ENCODE measurements around the gene IFIT5.
"Not testable (repeated sequence)": the region's sequence is repeated elsewhere in the genome, so short reads cannot be mapped to it uniquely, and the experiment has no call there.

IFIT5 gene

DNA sequence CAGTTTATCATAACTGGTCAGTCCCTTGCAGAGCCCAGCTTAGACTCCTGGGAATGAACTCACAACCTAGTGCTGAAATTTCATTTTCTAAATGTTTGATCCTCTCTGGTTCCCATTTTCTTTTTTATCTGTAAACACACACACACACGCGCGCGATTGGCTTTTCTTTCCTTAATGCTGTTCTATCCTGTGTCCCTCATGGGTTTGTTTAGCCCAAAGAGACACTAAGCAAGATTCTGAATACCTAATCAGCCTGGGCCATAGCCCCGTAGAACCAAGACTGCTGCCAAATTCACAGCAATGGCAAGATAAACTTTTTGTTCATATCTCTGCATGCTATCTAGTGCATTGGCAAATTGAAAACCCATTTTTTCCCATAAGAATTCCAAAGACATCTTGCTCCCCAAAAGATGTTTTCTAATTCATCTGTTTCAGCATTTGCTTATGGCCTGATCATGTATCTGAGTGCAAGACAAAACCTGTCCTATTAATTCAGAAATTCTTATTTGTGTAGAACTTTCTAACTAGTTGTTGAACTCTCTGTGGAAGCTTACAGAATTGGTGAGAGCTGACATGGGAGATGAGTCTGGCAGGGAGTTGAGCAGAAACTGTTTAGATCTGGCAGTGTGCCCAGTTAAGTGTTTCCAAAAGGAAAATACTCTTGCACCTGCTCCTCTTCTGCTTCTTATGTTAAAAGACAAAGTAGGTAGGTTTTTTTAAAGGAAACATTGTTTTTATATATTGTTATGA, 23.7 kb upstream of the IFIT5 start:
- H3K36me3 Mint-ChIP-seq: peaks cover 4% of the 10 kb centered on the region
- H3K27ac Mint-ChIP-seq: no peak overlapping the region
- H3K4me3 Mint-ChIP-seq: no peak overlapping the region
- no peaks in the 10 kb centered on the region for H3K27me3 Mint-ChIP-seq
- H3K4me1 Mint-ChIP-seq: peaks cover 35% of the 10 kb centered on the region
- no peaks in the 10 kb centered on the region for H3K9me3 Mint-ChIP-seq

DNA sequence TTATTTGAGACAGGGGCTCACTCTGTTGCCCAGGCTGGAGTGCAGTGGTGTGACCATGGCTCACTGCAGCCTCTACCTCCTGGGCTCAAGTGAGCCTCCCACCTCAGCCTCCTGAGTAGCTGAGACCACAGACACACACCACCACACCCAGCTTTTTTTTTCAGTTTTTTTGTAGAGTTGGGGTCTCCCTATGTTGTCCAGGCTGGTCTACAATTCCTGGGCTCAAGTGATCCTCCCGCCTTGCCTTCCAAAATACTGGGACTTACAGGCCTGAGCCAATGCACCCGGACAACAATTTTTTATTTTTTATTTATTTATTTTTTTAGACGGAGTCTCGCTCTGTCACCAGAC, 23.2 kb upstream of the IFIT5 start:
- H3K4me1 Mint-ChIP-seq: peaks cover 39% of the 10 kb centered on the region
- H3K27me3 Mint-ChIP-seq, H3K9me3 Mint-ChIP-seq, H3K27ac Mint-ChIP-seq, H3K4me3 Mint-ChIP-seq, H3K36me3 Mint-ChIP-seq: not testable (repeated sequence)

DNA sequence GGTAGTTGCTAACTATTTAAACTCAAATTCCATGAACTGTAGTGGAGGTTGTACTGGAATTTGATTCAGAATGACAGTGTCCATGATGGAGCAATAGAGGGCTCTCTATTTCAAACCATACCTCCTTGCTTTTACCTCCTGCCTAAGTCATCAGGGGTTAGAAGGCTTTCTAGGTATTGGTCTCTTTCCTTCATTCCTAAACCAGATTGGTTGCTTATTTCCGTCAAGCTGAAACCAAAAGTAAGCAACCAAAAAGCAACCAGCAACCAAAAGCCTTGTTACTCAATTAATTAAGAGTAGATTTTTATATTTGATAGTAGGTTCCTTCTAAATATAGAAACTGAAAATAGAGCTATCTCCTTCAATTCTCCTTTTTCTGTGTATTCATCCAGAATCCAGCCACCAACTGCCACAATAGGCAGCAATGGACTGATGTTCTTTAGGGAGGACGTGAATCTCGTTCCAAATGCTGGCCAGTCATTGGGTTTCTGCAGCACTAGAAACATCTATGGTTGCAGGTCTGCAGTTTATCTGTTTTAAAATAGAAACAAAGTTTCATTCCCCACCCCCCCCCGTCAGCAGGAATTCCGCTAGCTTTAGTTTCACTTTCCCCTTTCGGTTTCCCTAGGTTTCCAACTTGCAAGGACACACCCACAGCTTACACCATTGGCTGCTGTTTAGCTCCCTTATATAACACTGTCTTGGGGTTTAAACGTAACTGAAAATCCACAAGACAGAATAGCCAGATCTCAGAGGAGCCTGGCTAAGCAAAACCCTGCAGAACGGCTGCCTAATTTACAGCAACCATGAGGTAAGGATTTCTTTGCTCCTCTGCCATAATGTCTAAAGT, 22.2 kb upstream of the IFIT5 start, which contains the start of gene IFIT1:
TSS of gene IFIT1 (plus strand) at position 717 of the 850 bp plus-strand sequence. CDS start at position 807, 90 bp downstream.
- Mint-ChIP-seq H3K27me3 (no peaks in the 10 kb centered on the region), H3K4me1 (peaks cover 49% of the 10 kb centered on the region), H3K27ac (peak within 1 kb of the TSS; percentile 84), H3K9me3 (no peaks in the 10 kb centered on the region), H3K4me3 (peak within 1 kb of the TSS; percentile 88), H3K36me3 (peaks cover 11% of the 10 kb centered on the region)

GRCh38 chr10:89392974-89393373, 21.4 kb upstream of the IFIT5 start:
- no peaks in the 10 kb centered on the region for H3K9me3 Mint-ChIP-seq
- peaks cover 52% of the 10 kb centered on the region for H3K4me1 Mint-ChIP-seq
- no peaks in the 10 kb centered on the region for H3K27me3 Mint-ChIP-seq
- no peak overlapping the region for H3K27ac Mint-ChIP-seq
- H3K4me3 Mint-ChIP-seq: peak overlapping the region; percentile 88
- H3K36me3 Mint-ChIP-seq: peaks cover 12% of the 10 kb centered on the region

DNA sequence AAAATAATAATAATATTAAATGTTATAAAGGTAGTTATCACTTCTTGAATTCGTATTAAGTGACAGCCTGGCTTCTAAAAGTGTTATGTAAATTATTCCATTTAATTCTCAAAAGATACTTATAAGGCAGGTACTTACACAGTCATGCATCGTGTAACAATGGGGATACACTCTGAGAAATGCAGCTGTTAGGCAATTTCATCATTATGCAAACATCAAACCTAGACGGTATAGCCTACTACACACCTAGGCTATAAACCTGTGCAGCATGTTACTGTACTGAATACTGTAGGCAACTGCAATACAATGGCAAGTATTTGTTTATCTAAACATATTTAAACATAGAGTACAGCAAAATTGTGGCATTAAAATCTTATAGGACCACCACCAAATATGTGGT, 20.5 kb upstream of the IFIT5 start:
- Mint-ChIP-seq H3K4me3 (peak overlapping the region; percentile 88), H3K27me3 (no peaks in the 10 kb centered on the region), H3K36me3 (peaks cover 20% of the 10 kb centered on the region), H3K9me3 (no peaks in the 10 kb centered on the region), H3K27ac (no peak overlapping the region), H3K4me1 (peaks cover 61% of the 10 kb centered on the region)

GRCh38 chr10:89395141-89395540, 19.2 kb upstream of the IFIT5 start:
- Mint-ChIP-seq H3K27ac (no peak overlapping the region), H3K36me3 (peaks cover 27% of the 10 kb centered on the region), H3K27me3 (no peaks in the 10 kb centered on the region), H3K4me3 (peak overlapping the region; percentile 55), H3K4me1 (peaks cover 74% of the 10 kb centered on the region), H3K9me3 (no peaks in the 10 kb centered on the region)

- H3K27ac Mint-ChIP-seq: no peak overlapping the region
- peak overlapping the region; percentile 39 for H3K4me3 Mint-ChIP-seq
- peaks cover 45% of the 10 kb centered on the region for H3K36me3 Mint-ChIP-seq
- H3K27me3 Mint-ChIP-seq: no peaks in the 10 kb centered on the region
- no peaks in the 10 kb centered on the region for H3K9me3 Mint-ChIP-seq
- peaks cover 68% of the 10 kb centered on the region for H3K4me1 Mint-ChIP-seq
Observed at GRCh38 chr10:89398003-89398749, 16.2 kb upstream of the IFIT5 start.

DNA sequence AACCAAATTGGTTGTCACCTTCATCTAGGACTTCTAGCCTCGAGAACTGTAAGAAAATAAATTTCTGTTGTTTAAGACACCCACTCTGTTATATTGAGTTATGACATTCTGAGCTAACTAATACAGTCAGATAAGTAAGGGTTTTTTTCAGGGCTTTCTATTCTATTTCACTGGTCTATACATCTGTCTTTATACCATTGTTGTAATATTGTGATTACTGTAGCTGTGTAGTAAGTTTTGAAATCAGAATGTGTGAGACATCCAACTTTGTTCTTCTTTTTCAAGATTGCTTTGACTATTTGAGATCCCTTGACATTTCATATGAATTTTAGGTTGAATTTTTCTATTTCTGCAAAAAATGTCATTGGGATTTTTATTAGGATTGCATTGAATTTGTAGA, 14.4 kb upstream of the IFIT5 start:
- no peaks in the 10 kb centered on the region for H3K9me3 Mint-ChIP-seq
- no peak overlapping the region for H3K4me3 Mint-ChIP-seq
- H3K27ac Mint-ChIP-seq: no peak overlapping the region
- H3K36me3 Mint-ChIP-seq: peaks cover 52% of the 10 kb centered on the region
- no peaks in the 10 kb centered on the region for H3K27me3 Mint-ChIP-seq
- H3K4me1 Mint-ChIP-seq: peaks cover 56% of the 10 kb centered on the region

- Mint-ChIP-seq H3K4me3 (no peak overlapping the region), H3K36me3 (peaks cover 49% of the 10 kb centered on the region), H3K4me1 (peaks cover 38% of the 10 kb centered on the region), H3K9me3 (no peaks in the 10 kb centered on the region), H3K27ac (no peak overlapping the region), H3K27me3 (no peaks in the 10 kb centered on the region)
Observed at GRCh38 chr10:89403043-89403442, 11.3 kb upstream of the IFIT5 start.

DNA sequence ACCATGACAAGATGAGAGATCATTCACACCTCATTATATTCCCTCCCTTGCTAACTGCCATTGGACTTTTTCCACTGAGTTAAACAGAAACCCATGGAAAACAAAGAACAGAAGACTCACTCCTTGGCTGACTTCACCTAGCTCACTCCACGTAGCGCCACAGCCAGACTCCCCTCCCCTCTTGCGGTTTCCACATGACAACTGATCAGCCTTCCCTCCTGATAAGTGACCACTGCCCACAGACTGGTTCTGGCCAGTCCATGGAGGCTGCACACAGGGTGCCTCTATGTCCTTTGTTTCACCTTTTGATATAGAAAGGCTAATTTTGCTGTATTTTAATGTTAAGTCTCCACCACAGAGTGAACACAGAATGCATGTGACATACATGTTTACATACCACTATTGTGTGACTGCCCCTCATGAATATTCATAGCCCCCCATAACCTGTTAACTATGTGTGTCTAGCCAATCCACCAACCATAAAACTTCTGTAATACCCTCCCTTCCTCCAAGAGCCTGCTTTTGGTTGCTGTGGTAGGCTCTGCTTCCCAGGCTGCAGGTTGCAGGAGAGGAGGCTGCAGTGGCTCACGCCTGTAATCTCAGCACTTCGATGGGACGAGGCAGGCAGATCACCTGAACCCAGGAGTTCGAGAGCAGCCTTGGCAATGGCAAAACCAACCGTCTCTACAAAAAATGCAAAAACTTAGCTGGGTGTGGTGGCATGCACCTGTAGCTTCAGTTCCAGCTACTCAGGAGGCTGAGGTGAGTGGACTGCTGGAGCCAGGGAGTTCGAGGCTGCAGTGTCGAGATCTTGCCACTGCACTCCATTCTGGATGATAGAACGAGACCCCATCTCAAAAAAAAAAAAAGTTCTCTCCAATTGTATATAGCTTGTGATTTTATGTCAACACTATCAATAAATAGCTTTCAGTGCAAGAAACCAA, 10.0 kb upstream of the IFIT5 start:
- Mint-ChIP-seq H3K27me3 (no peaks in the 10 kb centered on the region), H3K4me3 (no peak overlapping the region), H3K9me3 (no peaks in the 10 kb centered on the region), H3K27ac (no peak overlapping the region), H3K4me1 (peaks cover 25% of the 10 kb centered on the region), H3K36me3 (peaks cover 38% of the 10 kb centered on the region)

DNA sequence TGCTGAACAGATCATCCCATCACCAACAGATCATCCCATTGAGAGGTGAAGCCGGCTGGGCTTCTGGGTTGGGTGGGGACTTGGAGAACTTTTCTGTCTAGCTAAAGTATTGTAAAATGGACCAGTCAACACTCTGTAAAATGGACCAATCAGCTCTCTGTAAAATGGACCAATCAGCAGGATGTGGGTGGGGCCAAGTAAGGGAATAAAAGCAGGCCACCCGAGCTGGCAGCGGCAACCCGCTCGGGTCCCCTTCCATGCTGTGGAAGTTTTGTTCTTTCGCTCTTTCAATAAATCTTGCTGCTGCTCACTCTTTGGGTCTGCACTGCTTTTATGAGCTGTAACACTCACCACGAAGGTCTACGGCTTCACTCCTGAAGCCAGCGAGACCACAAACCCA, 8.2 kb upstream of the IFIT5 start:
- H3K4me3 Mint-ChIP-seq, H3K27me3 Mint-ChIP-seq, H3K9me3 Mint-ChIP-seq, H3K27ac Mint-ChIP-seq: not testable (repeated sequence)
- Mint-ChIP-seq H3K4me1 (peaks cover 19% of the 10 kb centered on the region), H3K36me3 (peaks cover 30% of the 10 kb centered on the region)

GRCh38 chr10:89407792-89408191, 6.6 kb upstream of the IFIT5 start:
- Mint-ChIP-seq H3K36me3 (peaks cover 20% of the 10 kb centered on the region), H3K4me1 (peaks cover 20% of the 10 kb centered on the region)
- not testable (repeated sequence) for H3K27me3 Mint-ChIP-seq, H3K4me3 Mint-ChIP-seq, H3K27ac Mint-ChIP-seq, H3K9me3 Mint-ChIP-seq

DNA sequence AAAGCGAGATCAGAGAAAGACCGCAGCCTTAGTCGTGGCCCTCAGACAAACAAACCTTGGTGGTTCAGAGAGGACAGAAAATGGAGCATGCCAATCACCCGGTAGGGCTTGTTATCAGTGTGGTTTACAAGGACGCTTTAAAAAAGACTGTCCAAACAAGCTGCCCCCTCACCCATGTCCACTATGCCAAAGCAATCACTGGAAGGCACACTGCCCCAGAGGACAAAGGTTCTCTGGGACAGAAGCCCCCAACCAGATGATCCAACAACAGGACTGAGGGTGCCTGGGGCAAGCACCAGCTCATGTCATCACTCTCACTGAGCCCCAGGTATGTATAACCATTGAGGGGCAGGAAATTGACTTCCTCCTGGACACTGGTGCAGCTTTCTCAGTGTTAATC, 5.1 kb upstream of the IFIT5 start:
- H3K27ac Mint-ChIP-seq, H3K9me3 Mint-ChIP-seq, H3K27me3 Mint-ChIP-seq, H3K4me3 Mint-ChIP-seq: not testable (repeated sequence)
- peaks cover 10% of the 10 kb centered on the region for H3K36me3 Mint-ChIP-seq
- H3K4me1 Mint-ChIP-seq: peaks cover 31% of the 10 kb centered on the region

DNA sequence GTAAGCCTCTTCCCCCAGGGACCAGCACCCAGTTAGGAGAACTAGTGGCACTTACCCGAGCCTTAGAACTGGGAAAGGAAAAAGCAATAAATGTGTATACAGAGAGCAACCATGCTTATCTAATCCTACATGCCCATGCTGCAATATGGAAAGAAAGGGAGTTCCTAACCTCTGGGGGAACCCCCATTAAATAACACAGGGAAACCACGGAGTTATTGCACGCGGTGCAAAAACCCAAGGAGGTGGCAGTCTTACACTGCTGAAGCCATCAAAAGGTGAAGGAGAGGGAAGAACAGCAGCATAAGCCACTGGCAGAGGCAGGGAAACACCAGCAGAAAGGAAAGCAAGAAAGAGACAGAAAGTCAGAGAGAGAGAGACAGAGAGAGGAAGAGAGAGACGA, 3.8 kb upstream of the IFIT5 start:
- peak overlapping the region; percentile 19 for H3K27ac Mint-ChIP-seq
- not testable (repeated sequence) for H3K27me3 Mint-ChIP-seq, H3K9me3 Mint-ChIP-seq, H3K4me3 Mint-ChIP-seq, H3K36me3 Mint-ChIP-seq
- H3K4me1 Mint-ChIP-seq: peaks cover 30% of the 10 kb centered on the region

DNA sequence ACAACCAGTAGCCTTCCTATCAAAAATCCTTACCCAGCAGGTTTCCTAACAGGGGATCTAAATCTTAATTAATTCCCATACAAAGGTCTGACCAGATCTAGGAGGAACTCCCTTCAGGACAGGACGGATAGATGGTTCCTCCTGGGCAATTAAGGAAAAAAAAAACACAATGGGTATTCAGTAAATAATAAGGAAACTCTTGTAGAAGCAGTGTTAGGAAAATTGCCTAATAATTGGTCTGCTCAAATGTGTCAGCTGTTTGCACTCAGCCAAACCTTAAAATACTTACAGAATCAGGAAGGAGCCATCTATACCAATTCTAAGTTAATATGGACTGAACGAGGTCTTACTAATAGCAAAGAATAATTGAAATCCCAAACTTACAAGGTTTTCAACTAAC, 3.2 kb upstream of the IFIT5 start:
- H3K27ac Mint-ChIP-seq, H3K27me3 Mint-ChIP-seq, H3K9me3 Mint-ChIP-seq, H3K4me3 Mint-ChIP-seq, H3K36me3 Mint-ChIP-seq: not testable (repeated sequence)
- H3K4me1 Mint-ChIP-seq: peaks cover 33% of the 10 kb centered on the region

Measured in activated naive CD4-positive, alpha-beta T cell treated with anti-CD3 and anti-CD28 coated beads, Interleukin-2, amount 50 U/mL, for 24 hours (primary cell).